A673 (cell line): Measurements from ENCODE around the gene IRX1.

ENCODE experiments used
- EZH2 ChIP-seq: fragments of 200-600 bp; sonication (generic); IDR thresholded peaks from 2 replicates; pipeline ENCODE4 v1.6.1; 2017; ENCODE audit warnings: borderline replicate concordance, low read depth, mild to moderate bottlenecking, mixed read lengths, antibody characterized with exemption, low read length; ENCODE audit not compliant: poor library complexity, severe bottlenecking
- TF ChIP-seq, protein P1 (sequence below): fragments of 300-800, 200-600 bp; sonication (generic); conservative IDR thresholded peaks from 2 replicates; pipeline ENCODE4 v1.5.1; 2017; ENCODE audit warnings: low read depth, mild to moderate bottlenecking, antibody characterized with exemption, low read length, moderate library complexity, mixed read lengths

DNA sequence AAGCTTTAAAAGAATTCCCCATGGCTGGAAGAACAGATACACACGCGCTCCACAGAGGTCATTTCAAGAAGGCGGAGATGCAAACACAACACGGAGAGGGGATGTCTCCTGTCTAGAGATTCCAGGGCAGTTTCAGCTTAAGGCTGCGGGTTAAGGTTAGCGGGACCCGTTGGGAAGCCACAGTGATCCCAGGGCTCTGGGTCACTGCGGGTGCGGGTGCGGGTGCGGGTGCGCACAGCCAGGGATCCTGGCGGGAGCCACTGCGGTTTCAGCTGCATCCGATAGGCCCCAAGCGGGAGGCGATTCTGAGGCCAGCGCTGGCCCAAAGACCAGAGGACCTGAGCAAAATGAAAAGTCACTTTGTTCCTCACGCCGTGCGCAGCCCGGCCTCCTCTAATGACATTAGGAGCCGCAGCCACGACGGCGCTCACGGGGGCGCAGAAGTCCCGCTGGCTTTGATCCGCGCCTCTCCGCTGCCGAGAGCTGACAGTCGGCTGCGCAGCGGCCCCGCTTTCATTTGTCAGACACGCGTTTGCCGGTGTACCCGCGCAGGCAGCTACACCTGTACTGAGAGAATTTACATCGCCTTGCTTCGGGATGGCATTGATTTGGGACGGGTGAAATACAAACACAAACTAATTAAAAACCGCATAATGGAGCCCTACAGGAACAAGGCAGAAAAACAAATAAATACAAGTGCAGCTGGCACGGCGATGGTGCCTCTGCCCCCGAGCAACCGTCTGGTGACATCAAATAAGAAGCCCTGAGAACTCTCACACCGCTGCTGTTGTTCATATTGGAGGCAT lies 5.3 kb upstream of the IRX1 start:
- TF ChIP-seq, protein P1, sequence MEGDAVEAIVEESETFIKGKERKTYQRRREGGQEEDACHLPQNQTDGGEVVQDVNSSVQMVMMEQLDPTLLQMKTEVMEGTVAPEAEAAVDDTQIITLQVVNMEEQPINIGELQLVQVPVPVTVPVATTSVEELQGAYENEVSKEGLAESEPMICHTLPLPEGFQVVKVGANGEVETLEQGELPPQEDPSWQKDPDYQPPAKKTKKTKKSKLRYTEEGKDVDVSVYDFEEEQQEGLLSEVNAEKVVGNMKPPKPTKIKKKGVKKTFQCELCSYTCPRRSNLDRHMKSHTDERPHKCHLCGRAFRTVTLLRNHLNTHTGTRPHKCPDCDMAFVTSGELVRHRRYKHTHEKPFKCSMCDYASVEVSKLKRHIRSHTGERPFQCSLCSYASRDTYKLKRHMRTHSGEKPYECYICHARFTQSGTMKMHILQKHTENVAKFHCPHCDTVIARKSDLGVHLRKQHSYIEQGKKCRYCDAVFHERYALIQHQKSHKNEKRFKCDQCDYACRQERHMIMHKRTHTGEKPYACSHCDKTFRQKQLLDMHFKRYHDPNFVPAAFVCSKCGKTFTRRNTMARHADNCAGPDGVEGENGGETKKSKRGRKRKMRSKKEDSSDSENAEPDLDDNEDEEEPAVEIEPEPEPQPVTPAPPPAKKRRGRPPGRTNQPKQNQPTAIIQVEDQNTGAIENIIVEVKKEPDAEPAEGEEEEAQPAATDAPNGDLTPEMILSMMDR = no peak
- no peak for TF ChIP-seq EZH2
